A673 (cell line): ENCODE results near the gene DDX59. TPM values are rescaled to one million over a fixed set of nuclear protein-coding genes. Genes with fewer than 3 reads are reported as not detected.

Experiments used
- BruUV-seq: library from RNA; stranded (reverse); fragments of 400-500 nt; replicated peaks from 2 replicates; lab custom pipeline; 2021; lab: Mats Ljungman, UMichigan
- CTCF ChIA-PET: fragments of 300-600 bp; sonication (Branson Sonifier 250); formaldehyde crosslinking; loops from one replicate; lab custom pipeline; 2022; ENCODE audit warnings: antibody characterized with exemption; lab: Charles Lee
- POLR2A ChIA-PET: fragments of 300-600 bp; sonication (Branson Sonifier 250); formaldehyde crosslinking; loops from one replicate; lab custom pipeline; 2022; ENCODE audit warnings: antibody characterized with exemption; ENCODE audit not compliant: low non-redundant PET; lab: Charles Lee
- DNase-seq: peaks from one replicate; pipeline ENCODE4 v3.0.0-alpha.2; 2015; ENCODE audit warnings: low spot score
- H3K27ac ChIP-seq: fragments of 200-600 bp; sonication (generic); 2 replicates; pipeline ENCODE4 v1.5.1; 2016; ENCODE audit warnings: mixed run types, low read depth, mild to moderate bottlenecking, mixed read lengths, antibody characterized with exemption, low read length; ENCODE audit not compliant: poor library complexity, severe bottlenecking
- H3K27me3 ChIP-seq: fragments of 200-600 bp; sonication (generic); replicated peaks from 2 replicates; pipeline ENCODE4 v1.6.1; 2017; ENCODE audit warnings: mixed run types, low read depth, mild to moderate bottlenecking, mixed read lengths, antibody characterized with exemption, low read length; ENCODE audit not compliant: insufficient read depth, poor library complexity
- H3K36me3 ChIP-seq: fragments of 200-600 bp; sonication (generic); 2 replicates; pipeline ENCODE4 v1.6.1; 2016; ENCODE audit warnings: mixed run types, mild to moderate bottlenecking, mixed read lengths, antibody characterized with exemption, low read length; ENCODE audit not compliant: insufficient read depth, poor library complexity, severe bottlenecking
- H3K4me1 ChIP-seq: fragments of 200-600 bp; sonication (generic); 2 replicates; pipeline ENCODE4 v1.6.1; 2017; ENCODE audit warnings: mixed run types, mild to moderate bottlenecking, mixed read lengths, antibody characterized with exemption, low read length; ENCODE audit not compliant: insufficient read depth, poor library complexity, severe bottlenecking
- H3K4me3 ChIP-seq: fragments of 200-600 bp; sonication (generic); 2 replicates; pipeline ENCODE4 v1.5.1; 2016; ENCODE audit warnings: low read depth, mixed run types, mild to moderate bottlenecking, mixed read lengths, low read length; ENCODE audit not compliant: poor library complexity, severe bottlenecking
- H3K9me3 ChIP-seq: fragments of 200-600 bp; sonication (generic); 2 replicates; pipeline ENCODE4 v1.6.1; 2016; ENCODE audit warnings: mixed run types, low read depth, mild to moderate bottlenecking, mixed read lengths, antibody characterized with exemption, low read length; ENCODE audit not compliant: poor library complexity, severe bottlenecking
- EZH2 ChIP-seq: fragments of 200-600 bp; sonication (generic); IDR thresholded peaks from 2 replicates; pipeline ENCODE4 v1.6.1; 2017; ENCODE audit warnings: borderline replicate concordance, low read depth, mild to moderate bottlenecking, mixed read lengths, antibody characterized with exemption, low read length; ENCODE audit not compliant: poor library complexity, severe bottlenecking
- intact Hi-C: fragments of 100-400 bp; cut with micrococcal nuclease; formaldehyde crosslinking; loops from one replicate; pipeline ENCODE4 v1.10.0; 2022; ENCODE audit not compliant: unreplicated experiment
- total RNA-seq: library from RNA; stranded (reverse); gene quantifications from 2 replicates; pipeline ENCODE4 v1.2.3, GENCODE V29; 2021
- TF ChIP-seq, protein P1 (sequence below): fragments of 300-800, 200-600 bp; sonication (generic); conservative IDR thresholded peaks from 2 replicates; pipeline ENCODE4 v1.5.1; 2017; ENCODE audit warnings: low read depth, mild to moderate bottlenecking, antibody characterized with exemption, low read length, moderate library complexity, mixed read lengths

Gene DDX59
- total RNA-seq, 1 experiment from 2014 or later = 17.4 TPM

GRCh38 chr1:200625381-200625824 lies 44.3 kb downstream of the DDX59 start:
- ChIA-PET POLR2A (no interaction called here), CTCF (interaction anchor here (0.6 kb wide), 1 partner anchor 74 kb away, joined by 4 read pairs; no protein-coding TSS in a partner anchor)
- DNase-seq = peak; percentile 24
- Histone ChIP-seq H3K27me3 (no peaks in the 10 kb centered on the region), H3K36me3 (no peaks in the 10 kb centered on the region), H3K9me3 (no peaks in the 10 kb centered on the region), H3K4me1 (peaks cover 7% of the 10 kb centered on the region), H3K4me3 (no peak overlapping the region), H3K27ac (no peak overlapping the region)
- intact Hi-C loops = loop anchor here (5.0 to 10.0 kb wide), 2 partner anchors 209 to 417 kb away; no protein-coding TSS in a partner anchor
- no peak for TF ChIP-seq EZH2
- TF ChIP-seq, protein P1, sequence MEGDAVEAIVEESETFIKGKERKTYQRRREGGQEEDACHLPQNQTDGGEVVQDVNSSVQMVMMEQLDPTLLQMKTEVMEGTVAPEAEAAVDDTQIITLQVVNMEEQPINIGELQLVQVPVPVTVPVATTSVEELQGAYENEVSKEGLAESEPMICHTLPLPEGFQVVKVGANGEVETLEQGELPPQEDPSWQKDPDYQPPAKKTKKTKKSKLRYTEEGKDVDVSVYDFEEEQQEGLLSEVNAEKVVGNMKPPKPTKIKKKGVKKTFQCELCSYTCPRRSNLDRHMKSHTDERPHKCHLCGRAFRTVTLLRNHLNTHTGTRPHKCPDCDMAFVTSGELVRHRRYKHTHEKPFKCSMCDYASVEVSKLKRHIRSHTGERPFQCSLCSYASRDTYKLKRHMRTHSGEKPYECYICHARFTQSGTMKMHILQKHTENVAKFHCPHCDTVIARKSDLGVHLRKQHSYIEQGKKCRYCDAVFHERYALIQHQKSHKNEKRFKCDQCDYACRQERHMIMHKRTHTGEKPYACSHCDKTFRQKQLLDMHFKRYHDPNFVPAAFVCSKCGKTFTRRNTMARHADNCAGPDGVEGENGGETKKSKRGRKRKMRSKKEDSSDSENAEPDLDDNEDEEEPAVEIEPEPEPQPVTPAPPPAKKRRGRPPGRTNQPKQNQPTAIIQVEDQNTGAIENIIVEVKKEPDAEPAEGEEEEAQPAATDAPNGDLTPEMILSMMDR = no peak
- BruUV-seq = no TSS peak

DNA sequence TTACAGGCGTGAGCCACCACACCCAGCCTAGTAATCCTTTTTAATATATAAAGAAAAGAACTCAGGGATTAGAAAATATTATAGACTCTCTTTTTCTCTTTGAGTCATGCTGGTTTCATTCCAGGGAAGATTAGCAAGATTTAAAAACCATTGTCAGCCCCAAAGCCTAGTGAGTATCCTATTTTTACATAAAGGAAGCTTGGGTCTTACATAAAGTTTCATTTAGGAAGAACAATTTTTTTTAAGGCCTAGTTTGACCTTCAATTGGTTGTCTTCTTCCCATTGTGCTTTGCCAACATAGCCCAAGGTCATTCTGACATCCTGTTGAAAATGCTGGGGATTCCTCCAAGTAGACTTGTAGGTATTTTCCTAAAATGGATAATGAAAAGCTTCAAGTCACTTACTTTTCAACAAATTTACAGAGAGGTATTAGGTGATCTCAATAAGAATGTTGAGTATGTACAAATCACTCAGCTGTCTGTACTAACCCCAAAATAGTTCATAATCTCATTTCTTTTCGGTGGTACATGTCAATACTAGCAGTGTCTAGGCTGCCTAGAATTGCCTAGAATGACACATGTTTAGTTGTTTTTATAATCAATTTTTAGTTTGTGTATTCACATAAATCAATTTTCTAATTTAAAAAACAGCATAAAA lies 44.9 kb downstream of the DDX59 start:
- H3K9me3 ChIP-seq = no peaks in the 10 kb centered on the region

DNA sequence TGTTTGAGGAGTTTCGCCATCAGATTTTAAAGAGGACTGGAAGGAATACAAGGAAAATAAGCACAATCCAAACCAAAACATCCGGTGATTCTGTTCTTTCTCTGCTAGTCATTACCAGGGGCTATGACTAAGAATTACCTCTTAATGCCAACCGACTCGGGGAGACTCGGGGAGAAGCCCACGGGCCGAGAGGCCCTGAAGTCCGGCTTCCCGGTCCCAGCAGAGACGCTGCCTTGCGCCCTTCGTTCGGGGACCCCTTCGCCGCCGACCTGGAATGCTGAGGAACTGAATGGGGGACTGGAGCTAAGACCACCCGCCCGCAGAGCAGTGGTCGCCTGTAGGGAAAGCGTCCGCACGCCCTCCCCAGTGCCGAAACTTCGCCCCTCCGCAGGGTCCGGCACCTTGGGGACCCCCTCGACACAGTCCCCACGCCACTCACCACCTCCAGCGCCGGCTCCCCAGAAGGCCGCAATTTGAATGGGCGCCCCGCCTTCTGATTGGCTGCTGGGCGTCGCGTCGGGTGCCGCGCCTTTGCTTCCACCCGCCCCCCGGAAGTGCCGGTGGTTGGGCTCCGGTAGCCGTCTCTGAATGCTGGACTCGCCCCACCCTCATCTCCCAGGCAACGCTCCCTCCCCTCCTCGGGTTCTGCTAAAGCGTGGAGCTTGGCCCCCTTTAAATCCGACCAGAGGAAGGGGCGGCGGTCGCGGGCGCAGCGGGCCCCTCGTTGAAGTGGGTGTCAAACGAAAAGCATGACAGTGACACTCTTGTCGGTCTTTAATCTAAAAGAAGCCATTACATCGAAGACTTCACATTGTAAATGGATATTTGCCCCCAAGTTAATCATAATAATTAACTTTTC lies 49.2 kb downstream of the DDX59 start, which contains the start of gene KIF14:
Gene KIF14 (minus strand): TSS at position 479 of the 859 bp plus-strand sequence. CDS start 2,028 bp downstream, outside the sequence.
- ChIA-PET POLR2A (no interaction called here), CTCF (interaction anchor here (1.9 kb wide), 1 partner anchor 183 kb away, joined by 11 read pairs; no protein-coding TSS in a partner anchor)
- Histone ChIP-seq H3K4me3 (peak within 1 kb of the TSS; percentile 70), H3K36me3 (peaks cover 21% of the 10 kb centered on the region), H3K9me3 (no peaks in the 10 kb centered on the region), H3K27me3 (no peaks in the 10 kb centered on the region), H3K27ac (peak within 1 kb of the TSS; percentile 79), H3K4me1 (peaks cover 3% of the 10 kb centered on the region)
- TF ChIP-seq EZH2 = no peak
- DNase-seq = peak; percentile 99
- intact Hi-C loops = loop anchor here (2.0 to 10.0 kb wide), 3 partner anchors 50 to 214 kb away; no protein-coding TSS in a partner anchor
- BruUV-seq = TSS peak; percentile 39

More for the DNA sequence above, 44.9 kb downstream of the DDX59 start:
- BruUV-seq = no TSS peak
- Histone ChIP-seq H3K4me1 (peaks cover 7% of the 10 kb centered on the region), H3K4me3 (no peak overlapping the region), H3K27ac (no peak overlapping the region), H3K36me3 (no peaks in the 10 kb centered on the region), H3K27me3 (no peaks in the 10 kb centered on the region)
- POLR2A ChIA-PET = no interaction called here
- CTCF ChIA-PET = no interaction called here
- no peak for DNase-seq
- no peak for TF ChIP-seq EZH2
- TF ChIP-seq, protein P1 = no peak
- intact Hi-C loops = loop anchor here (5.0 to 10.0 kb wide), 2 partner anchors 210 to 417 kb away; no protein-coding TSS in a partner anchor
